GM12874 (cell line): ENCODE data around the gene ANKDD1B.

ENCODE experiments used
- CTCF ChIP-seq: IDR thresholded peaks from 2 replicates; pipeline ENCODE4 v1.5.1; 2011; ENCODE audit warnings: low read depth, mild to moderate bottlenecking, control low read depth, low read length, moderate library complexity; ENCODE audit not compliant: insufficient read depth

Gene ANKDD1B

GRCh38 chr5:75677607-75678006 lies 66.4 kb downstream of the ANKDD1B start:
- TF ChIP-seq CTCF = no peak

- TF ChIP-seq CTCF = no peak
Measured at GRCh38 chr5:75678155-75678554, 66.9 kb downstream of the ANKDD1B start.

- no peak for TF ChIP-seq CTCF
Measured at GRCh38 chr5:75681125-75681830, 70.0 kb downstream of the ANKDD1B start.

DNA sequence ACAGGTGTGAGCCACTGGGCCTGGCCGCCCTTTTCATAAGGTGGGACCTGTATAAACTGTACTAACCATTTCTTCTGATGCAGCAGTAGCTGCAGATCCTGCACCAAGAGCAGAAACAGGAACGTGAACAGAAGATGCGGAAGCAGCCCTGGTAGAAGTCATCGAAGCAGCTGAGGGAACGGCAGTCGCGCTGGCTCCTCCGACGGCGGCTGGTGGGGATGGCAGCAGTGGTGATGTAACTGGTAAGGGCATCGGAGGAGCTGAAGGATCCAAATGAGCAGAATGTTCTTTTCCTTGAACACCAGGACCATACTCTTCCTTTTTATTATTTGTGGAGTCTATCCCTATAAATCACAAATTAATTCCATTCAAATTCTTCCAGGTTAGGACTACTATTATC lies 73.9 kb downstream of the ANKDD1B start:
- TF ChIP-seq CTCF = no peak

GRCh38 chr5:75686480-75686879 lies 75.2 kb downstream of the ANKDD1B start:
- no peak for TF ChIP-seq CTCF

- TF ChIP-seq CTCF = no peak
Measured at GRCh38 chr5:75690669-75691068, 79.4 kb downstream of the ANKDD1B start.

DNA sequence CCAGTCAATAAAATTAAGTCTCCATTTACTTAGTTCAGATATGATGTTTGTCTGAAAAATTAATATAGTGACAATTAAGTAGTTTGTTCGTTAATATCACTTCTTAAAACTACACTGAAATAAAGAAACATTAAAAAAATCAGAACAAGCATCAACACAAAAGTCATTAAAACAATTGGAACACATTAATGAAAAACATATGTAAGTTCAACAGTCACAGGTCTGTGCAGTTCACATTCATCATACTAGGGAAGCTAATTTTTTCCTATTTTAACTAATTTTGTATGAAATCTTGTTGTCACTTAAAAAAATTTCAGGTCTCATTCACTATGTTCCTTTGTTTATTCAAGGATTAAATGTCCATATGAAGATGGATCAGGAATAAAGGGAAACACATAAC lies 83.5 kb downstream of the ANKDD1B start:
- TF ChIP-seq CTCF = no peak
